Ishikawa (cell line): ENCODE data around the gene PCDHA7.

ENCODE experiments used
- CEBPB ChIP-seq: IDR thresholded peaks from 2 replicates; pipeline ENCODE4 v1.6.1; 2012
- CREB1 ChIP-seq: IDR thresholded peaks from 2 replicates; pipeline ENCODE4 v1.6.1; 2012; ENCODE audit warnings: low read depth
- EGR1 ChIP-seq: IDR thresholded peaks from 2 replicates; pipeline ENCODE4 v1.6.1; 2012
- EP300 ChIP-seq: IDR thresholded peaks from 2 replicates; pipeline ENCODE4 v1.6.1; 2012; ENCODE audit warnings: borderline replicate concordance
- FOXM1 ChIP-seq: IDR thresholded peaks from 2 replicates; pipeline ENCODE4 v1.6.1; 2012; ENCODE audit warnings: low read depth, borderline replicate concordance
- MAX ChIP-seq: IDR thresholded peaks from 2 replicates; pipeline ENCODE4 v1.6.1; 2012
- NFIC ChIP-seq: IDR thresholded peaks from 2 replicates; pipeline ENCODE4 v1.6.1; 2012
- RAD21 ChIP-seq: IDR thresholded peaks from 2 replicates; pipeline ENCODE4 v1.6.1; 2012; ENCODE audit warnings: low read depth
- REST ChIP-seq: IDR thresholded peaks from 2 replicates; pipeline ENCODE4 v1.6.1; 2012; ENCODE audit warnings: low read depth, mild to moderate bottlenecking
- TAF1 ChIP-seq: IDR thresholded peaks from 2 replicates; pipeline ENCODE4 v1.6.1; 2012; ENCODE audit warnings: low read depth, mild to moderate bottlenecking
- TCF12 ChIP-seq: IDR thresholded peaks from 2 replicates; pipeline ENCODE4 v1.6.1; 2012; ENCODE audit warnings: low read depth
- TEAD4 ChIP-seq: IDR thresholded peaks from 2 replicates; pipeline ENCODE4 v1.6.1; 2012
- USF1 ChIP-seq: IDR thresholded peaks from 2 replicates; pipeline ENCODE4 v1.6.1; 2012
- YY1 ChIP-seq: IDR thresholded peaks from 2 replicates; pipeline ENCODE4 v1.6.1; 2012; ENCODE audit warnings: low read depth
- ZBTB7A ChIP-seq: IDR thresholded peaks from 2 replicates; pipeline ENCODE4 v1.6.1; 2012; ENCODE audit warnings: low read depth

Gene PCDHA7

GRCh38 chr5:140835622-140836510 is 1.8 kb downstream of the PCDHA7 start:
- TF ChIP-seq EP300 (no peak), ZBTB7A (no peak), NFIC (no peak), CREB1 (no peak), YY1 (no peak), CEBPB (no peak), EGR1 (no peak), TCF12 (no peak), FOXM1 (no peak), TAF1 (no peak), MAX (no peak), TEAD4 (no peak), REST (no peak), USF1 (no peak), RAD21 (no peak)

GRCh38 chr5:140840978-140841962 is 7.2 kb downstream of the PCDHA7 start, which contains the start of gene PCDHA8:
PCDHA8 (plus strand) TSS chr5:140841187; CDS start chr5:140841322, 135 bp downstream.
- TF ChIP-seq FOXM1 (no peak), CREB1 (no peak), RAD21 (peak; percentile 50), CEBPB (no peak), TEAD4 (no peak), EGR1 (no peak)

- TF ChIP-seq USF1 (no peak), MAX (no peak), RAD21 (no peak), EP300 (no peak), FOXM1 (no peak), NFIC (no peak), REST (no peak), EGR1 (no peak), TAF1 (no peak), YY1 (no peak), TEAD4 (no peak), CREB1 (no peak), CEBPB (no peak), ZBTB7A (no peak)
These were observed 9.0 kb downstream of the PCDHA7 start for GRCh38 chr5:140842798-140843733.
